M059J (cell line): ENCODE data around the gene PRKN. TPM values are rescaled to one million over a fixed set of nuclear protein-coding genes. Genes with fewer than 3 reads are reported as not detected.
"Not testable (repeated sequence)": the region's sequence is repeated elsewhere in the genome, so short reads cannot be mapped to it uniquely, and the experiment has no call there.

ENCODE experiments used
- DNase-seq: peaks from one replicate; pipeline ENCODE4 v3.0.0-alpha.2; 2012; ENCODE audit warnings: low read depth
- total RNA-seq: library from RNA; depleted of rRNA; stranded (reverse); fragments of >200 nt; shearing (Covaris generic); gene quantifications from 2 replicates; pipeline ENCODE4 v1.2.3, GENCODE V29; 2014; rRNA removed

Gene PRKN
- total RNA-seq, 1 experiment from 2014 or later: 0.07 TPM

DNA sequence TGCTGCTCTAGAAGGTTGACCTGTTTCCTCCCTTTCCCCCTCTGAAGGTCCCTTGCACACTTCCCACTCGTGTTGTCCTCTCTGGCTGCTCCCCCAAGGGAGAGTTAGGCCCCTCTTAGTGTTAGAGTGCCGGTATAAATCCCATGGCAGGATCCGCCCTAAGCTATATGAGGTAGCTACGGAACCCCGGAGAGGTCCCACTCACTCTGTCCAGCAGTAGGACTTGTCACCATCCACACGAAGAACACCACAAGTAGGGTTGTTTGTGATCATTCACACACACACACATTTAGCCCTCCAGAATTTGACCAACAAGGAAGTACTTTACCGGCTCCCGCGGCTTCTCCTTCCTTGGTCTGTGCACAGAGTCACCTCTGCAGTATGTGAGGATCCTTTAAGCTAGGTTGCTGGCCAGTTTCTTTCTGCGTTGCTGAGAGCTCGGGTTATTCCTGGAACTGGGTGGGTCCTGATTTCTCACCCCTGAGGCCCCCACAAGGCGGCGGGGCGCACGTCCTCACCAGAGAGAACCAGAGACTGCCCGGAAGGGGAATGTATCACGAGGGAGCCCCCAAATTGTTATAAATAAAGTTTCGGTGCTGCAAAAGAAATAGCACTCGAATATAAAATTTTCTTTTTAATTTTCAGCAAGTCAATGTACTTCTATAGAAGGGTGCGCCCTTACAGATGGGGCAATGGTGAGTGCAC, 1412.9 kb downstream of the PRKN start:
- not testable (repeated sequence) for DNase-seq

DNA sequence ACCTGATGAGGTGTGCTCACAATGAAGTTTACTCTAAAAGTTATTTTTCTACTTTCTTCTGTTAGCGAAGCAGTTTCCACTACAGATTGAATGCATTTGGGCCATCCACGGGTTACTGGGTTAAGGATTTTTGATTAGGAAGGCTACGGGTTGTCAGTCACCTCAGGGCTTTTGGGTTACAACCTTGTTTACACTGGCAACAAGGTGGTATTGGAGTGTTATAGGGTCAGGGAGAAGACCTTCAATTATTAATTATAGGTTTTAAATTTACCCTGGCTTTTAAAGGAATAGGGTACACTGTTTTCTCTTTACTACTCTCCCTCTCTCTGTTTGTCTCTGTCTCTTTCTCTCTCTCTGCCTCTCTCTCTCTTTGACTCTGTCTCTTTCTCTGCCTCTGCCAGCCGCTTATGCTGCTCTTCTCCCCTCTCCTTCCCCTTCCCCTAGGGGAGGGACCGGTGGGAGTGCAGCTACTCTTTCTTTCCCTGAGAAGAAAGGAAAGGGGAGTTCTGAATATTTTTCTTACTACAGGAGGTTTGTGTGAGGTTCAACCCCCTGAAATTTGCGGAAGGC, 1413.5 kb downstream of the PRKN start:
- DNase-seq: no peak

DNA sequence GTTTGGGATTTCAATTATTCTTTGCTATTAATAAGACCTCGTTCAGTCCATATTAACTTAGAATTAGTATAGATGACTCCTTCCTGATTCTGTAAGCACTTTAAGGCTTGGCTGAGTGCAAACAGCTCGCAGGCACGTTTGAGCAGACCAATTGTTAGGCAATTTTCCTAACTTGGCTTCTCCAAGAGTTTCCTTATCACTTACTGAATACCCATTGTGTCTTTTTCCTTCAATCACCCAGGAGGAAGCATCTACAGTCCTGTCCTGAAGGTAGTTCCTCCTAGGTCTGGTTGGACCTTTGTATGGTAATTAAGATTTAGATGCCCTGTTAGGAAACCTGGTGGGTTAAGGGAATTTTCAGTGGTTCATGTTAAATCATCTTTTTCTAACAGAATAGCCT, 1414.1 kb downstream of the PRKN start:
- DNase-seq: not testable (repeated sequence)

DNA sequence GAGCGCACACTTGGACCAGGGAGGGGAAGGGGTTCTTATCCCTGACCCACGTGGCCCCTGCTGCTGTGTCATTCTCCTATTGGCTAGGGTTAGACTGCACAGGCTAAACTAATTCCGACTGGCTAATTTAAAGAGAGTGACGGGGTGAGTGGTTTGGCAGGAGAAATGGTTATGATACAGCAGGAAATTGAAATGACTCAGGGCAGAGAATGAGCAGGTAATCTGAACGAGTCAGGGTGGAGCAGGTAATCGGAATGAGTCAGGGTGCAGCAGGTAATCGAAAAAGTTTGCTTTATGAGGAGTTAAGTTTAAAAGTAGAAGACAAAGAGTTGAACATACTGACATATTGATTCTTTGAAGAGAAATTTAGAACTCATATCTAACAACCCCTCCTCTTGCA, 1417.8 kb downstream of the PRKN start:
- not testable (repeated sequence) for DNase-seq

DNA sequence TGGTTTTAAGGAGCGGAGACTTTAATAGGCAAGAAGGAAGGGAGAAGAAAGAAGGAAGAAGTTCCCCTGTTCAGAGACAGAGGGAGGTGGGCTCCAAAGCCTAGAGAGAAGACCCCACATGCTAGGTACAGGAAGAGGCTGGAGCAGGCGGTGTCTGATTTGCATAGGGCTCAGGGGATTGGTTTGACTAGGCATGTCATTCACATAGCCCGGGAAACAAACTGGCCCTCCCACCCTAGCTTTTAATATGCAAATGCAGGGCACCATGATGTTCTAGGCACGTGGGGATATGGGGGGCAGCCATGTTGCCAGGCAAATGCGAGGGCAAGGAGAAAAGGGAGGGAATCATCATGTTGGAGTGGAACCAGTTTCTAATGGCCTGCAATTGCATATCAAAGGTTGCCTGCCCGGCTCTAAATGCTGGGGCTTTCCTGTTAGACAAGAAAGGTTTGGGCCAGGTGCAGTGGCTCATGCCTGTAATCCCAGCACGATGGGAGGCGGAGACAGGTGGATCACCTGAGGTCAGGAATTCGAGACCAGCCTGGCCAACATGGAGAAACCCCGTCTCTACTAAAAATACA, 1419.4 kb downstream of the PRKN start:
- no peak for DNase-seq

DNA sequence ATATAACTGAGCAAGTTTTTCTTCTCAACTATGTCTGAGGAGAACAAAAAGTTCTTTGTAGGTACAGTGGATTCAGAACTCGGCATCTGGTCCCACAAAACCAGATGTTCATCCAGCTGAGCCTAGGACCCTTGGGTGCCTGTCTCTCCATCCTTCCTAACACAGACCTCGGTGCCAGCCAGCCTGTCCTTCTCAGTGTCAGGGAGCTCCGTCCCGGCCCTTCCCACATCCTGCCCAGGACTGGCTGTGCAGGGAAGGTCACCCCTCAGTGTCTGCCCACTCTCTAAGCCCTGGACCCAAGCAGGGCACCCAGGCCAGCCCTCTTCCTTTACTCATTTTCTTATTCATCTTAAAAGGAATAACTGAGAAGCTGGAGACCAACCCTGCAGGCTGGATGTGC, 1421.7 kb downstream of the PRKN start:
- no peak for DNase-seq

DNA sequence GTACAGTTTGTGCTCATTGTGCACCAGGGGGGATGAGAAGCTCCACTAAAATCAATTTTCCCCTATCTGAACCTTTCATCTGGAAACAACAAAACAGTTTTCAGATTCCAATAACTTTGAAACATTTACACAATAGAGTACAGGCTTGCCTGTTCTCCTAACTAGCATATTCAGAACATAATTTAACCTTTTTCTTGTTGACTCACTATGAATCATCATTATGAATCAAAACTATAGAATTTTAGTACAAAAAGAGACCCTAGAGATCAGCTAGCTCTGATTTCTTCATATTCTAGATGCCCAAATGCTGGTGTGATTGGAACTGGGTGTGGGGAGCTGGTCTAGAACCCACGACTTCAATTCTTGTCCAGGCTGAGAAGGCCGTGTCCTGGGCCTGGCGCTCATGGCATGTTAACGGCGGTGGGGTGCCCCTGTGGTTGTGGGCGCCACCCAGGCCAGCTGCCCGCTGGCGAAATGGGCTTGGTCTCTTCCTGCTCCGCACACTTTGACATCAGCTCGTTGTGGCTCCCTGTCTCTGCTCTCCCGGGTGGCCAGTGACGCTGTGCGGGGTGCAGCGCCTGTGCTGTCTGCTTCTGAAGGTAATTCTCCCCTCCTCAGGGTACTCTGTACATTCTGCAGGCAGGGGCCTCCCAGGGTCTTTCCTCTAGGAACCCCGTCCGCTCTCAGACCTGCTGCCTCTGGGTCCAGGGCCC, 1423.8 kb downstream of the PRKN start:
- DNase-seq: peak; percentile 21

DNA sequence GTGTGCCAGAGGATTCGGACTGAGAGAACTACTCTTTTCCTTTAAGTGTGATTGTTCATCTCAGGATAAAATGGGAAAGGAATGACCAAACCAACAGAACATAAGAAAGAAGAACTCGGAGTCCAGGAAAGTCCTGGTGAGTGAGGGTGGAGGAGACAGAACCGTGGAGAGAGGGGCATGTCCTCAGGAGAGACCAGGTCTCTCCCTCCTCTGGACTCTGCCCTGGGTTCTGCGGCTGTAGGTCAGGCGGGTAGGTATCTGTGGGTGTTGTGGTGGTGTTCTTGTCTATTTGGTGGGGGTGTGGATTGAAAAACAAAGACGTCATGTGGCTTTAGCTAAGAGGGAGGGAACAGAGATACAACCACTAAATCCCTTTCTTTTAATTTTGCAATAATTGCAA, 1424.6 kb downstream of the PRKN start:
- no peak for DNase-seq

DNA sequence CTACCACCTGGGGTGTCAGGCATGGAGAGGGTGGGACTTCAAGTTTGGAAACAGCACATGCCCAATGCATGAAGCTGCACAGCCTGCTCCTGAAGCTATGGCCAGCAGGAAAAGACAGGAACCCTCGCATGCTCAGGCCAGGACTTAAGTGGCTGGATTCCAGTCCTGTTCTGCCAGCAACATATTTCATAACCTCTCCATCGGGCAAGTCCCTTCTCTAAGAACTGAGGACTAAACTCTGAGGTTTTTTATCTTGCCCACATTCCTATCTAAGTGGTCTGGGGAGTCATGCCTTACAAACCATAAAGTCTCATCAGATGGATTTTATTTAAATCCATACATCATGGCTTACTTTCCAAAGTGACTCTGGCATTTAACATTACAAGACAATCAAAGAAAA, 1426.2 kb downstream of the PRKN start:
- DNase-seq: peak; percentile 73

DNA sequence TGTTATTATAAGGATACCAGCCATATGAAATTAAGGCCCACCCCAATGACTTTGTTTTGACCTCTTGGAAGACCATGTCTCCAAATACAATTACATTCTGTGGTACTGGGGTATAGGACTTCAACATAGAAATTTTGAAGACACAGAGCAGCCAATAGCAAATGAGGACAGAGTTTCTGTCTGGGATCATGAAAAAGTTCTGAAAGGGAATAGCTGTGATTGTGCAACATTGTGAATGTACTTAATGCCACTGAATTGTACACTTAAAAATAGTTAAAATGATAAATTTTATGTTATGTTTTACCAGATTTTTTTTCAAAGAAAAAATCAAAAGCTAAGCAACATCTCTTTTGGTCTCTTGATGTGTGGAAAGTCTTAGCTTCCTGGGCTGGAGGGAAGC, 1426.7 kb downstream of the PRKN start:
- DNase-seq: no peak

DNA sequence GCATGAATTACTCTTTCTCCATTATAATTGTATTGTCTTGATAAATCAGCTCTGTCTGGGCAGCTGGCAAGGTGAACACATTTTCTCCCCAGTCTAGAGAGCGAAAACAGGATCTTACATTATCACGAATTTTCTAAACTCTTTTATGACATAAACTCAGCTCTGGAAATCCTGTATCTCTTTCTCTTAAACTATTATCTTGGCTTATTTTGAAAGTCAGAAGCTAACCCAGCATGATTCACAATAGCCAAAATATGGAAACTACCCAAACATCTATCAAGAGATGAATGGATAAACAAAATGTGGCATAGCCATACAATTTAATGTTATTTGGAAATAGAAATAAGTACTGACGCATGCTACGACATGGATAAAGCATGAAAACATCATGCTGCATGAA, 1427.8 kb downstream of the PRKN start:
- no peak for DNase-seq

Other genes with a start within 250 kb of the PRKN start
- gene PACRG, start 208 bp upstream of the PRKN start, total RNA-seq: 0.12 TPM in 1 of 2 replicates, not detected in the other